Gastrocnemius medialis (tissue), 4 donors: ENCODE measurements around the gene RC3H2. TPM values are rescaled to one million over a fixed set of nuclear protein-coding genes. Genes with fewer than 3 reads are reported as not detected.
"Not testable (repeated sequence)": the region's sequence is repeated elsewhere in the genome, so short reads cannot be mapped to it uniquely, and the experiment has no call there.

Source experiments
- ATAC-seq, 2 donors: fragments of 150-250 bp; one replicate each; pipeline ENCODE4 v1.9.1; 2016
- DNase-seq, 2 donors: peaks; one replicate each; pipeline ENCODE4 v3.0.0-alpha.2; 2019
- H3K27ac ChIP-seq, 4 donors: fragments of 200-600 bp; sonication (generic); 1 replicate in 1 of 4; 2 replicates in 3 of 4; pipeline ENCODE4 v1.5.1; 2016 to 2018; ENCODE audit warnings: mild to moderate bottlenecking in 2 of 4, moderate library complexity in 1 of 4
- H3K27me3 ChIP-seq, 3 donors: fragments of 200-600 bp; sonication (generic) in 2 of 3; 1 replicate in 1 of 3; 2 replicates in 2 of 3; pipeline versions ENCODE4 v1.5.1 to v1.6.0; 2016 to 2019; ENCODE audit warnings: mild to moderate bottlenecking in 1 of 3, moderate library complexity in 1 of 3
- H3K36me3 ChIP-seq, 2 donors: fragments of 200-600 bp; sonication (generic) in 1 of 2; one replicate each; pipeline ENCODE4 v1.5.1; 2017 to 2018
- H3K4me1 ChIP-seq, 2 donors: fragments of 200-600 bp; sonication (generic) in 1 of 2; one replicate each; pipeline ENCODE4 v1.5.1; 2016 to 2017; ENCODE audit warnings: mild to moderate bottlenecking in 2 of 2
- H3K4me3 ChIP-seq, 4 donors: fragments of 200-600 bp; sonication (generic) in 3 of 4; 1 replicate in 1 of 4; 2 replicates in 3 of 4; pipeline ENCODE4 v1.5.1; 2016 to 2019; ENCODE audit warnings: mild to moderate bottlenecking in 2 of 4
- H3K9me3 ChIP-seq, 3 donors: fragments of 200-600 bp; sonication (generic) in 2 of 3; 1 replicate in 1 of 3; 2 replicates in 2 of 3; pipeline ENCODE4 v1.5.1; 2016 to 2019
- POLR2A ChIP-seq, 2 donors: fragments of 450-650 bp; IDR thresholded peaks; one replicate each; pipeline ENCODE4 v1.6.1; 2017; ENCODE audit warnings: antibody characterized with exemption in 2 of 2, mild to moderate bottlenecking in 2 of 2, moderate library complexity in 2 of 2
- in situ Hi-C, 4 donors: fragments of 200-750 bp; cut with MboI; loops; one replicate each; pipeline versions ENCODE4 v1.15.0 to v1.8.0; 2017; ENCODE audit warnings: low sequenced_read_pairs in 4 of 4
- intact Hi-C: fragments of 100-400 bp; cut with DNase I; formaldehyde crosslinking; loops from one replicate; pipeline ENCODE4 v1.15.1; 2023; ENCODE audit warnings: low total_unique reads
- total RNA-seq, 4 donors: library from RNA; depleted of rRNA; stranded (reverse); fragments of >200 nt; gene quantifications; one replicate each; pipeline versions ENCODE4 v1.1.0 to v1.2.3, GENCODE V29; 2016
- TF ChIP-seq, protein P1 (sequence below), 5 experiments: fragments of 450-650 bp in 3 of 5; fragments of 200-600 bp in 2 of 5; sonication (generic) in 2 of 5; IDR thresholded peaks in 4 of 5; conservative IDR thresholded peaks in 1 of 5; 1 replicate in 4 of 5; 2 replicates in 1 of 5; pipeline ENCODE4 v1.5.1; 2016 to 2019; ENCODE audit warnings: antibody characterized with exemption in 5 of 5, mild to moderate bottlenecking in 3 of 5, moderate library complexity in 3 of 5

RC3H2 gene
- total RNA-seq, 4 donors from 2014 or later = 29.4 to 45.2 (median 36.6) TPM

DNA sequence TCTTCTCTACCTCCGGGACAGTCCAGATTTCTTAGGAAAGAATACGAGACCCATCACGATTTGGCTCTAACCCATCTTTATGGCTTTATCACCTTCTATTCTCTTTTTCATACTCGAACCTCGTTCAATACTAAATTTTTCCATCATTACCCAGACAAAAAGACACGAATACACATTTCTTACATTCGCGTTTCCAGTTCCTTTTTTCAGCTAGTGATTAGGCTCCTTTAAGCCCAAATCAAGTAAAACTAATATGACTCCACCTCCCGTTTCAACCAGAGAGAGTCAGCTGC, 7.5 kb upstream of the RC3H2 start:
- Histone ChIP-seq H3K4me1 (peaks cover 13 to 14% of the 10 kb centered on the region in 2 donors), H3K27ac (peak overlapping the region; percentile 74 to 90 (median 83)), H3K4me3 (peak overlapping the region; percentile 67 to 99 (median 90)), H3K36me3 (peaks cover 0 to 14% of the 10 kb centered on the region in 2 donors), H3K9me3 (no peaks in the 10 kb centered on the region), H3K27me3 (no peaks in the 10 kb centered on the region)
- in situ Hi-C loops = no loop called here
- intact Hi-C loops = no loop called here
- TF ChIP-seq POLR2A (IDR thresholded peaks at IDR 0.05) = no peak
- TF ChIP-seq, protein P1, sequence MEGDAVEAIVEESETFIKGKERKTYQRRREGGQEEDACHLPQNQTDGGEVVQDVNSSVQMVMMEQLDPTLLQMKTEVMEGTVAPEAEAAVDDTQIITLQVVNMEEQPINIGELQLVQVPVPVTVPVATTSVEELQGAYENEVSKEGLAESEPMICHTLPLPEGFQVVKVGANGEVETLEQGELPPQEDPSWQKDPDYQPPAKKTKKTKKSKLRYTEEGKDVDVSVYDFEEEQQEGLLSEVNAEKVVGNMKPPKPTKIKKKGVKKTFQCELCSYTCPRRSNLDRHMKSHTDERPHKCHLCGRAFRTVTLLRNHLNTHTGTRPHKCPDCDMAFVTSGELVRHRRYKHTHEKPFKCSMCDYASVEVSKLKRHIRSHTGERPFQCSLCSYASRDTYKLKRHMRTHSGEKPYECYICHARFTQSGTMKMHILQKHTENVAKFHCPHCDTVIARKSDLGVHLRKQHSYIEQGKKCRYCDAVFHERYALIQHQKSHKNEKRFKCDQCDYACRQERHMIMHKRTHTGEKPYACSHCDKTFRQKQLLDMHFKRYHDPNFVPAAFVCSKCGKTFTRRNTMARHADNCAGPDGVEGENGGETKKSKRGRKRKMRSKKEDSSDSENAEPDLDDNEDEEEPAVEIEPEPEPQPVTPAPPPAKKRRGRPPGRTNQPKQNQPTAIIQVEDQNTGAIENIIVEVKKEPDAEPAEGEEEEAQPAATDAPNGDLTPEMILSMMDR (IDR thresholded peaks at IDR 0.05 in 4 of 5, conservative IDR thresholded peaks at IDR 0.05 in 1 of 5) = no peak
- DNase-seq = no peak
- ATAC-seq = no peak

DNA sequence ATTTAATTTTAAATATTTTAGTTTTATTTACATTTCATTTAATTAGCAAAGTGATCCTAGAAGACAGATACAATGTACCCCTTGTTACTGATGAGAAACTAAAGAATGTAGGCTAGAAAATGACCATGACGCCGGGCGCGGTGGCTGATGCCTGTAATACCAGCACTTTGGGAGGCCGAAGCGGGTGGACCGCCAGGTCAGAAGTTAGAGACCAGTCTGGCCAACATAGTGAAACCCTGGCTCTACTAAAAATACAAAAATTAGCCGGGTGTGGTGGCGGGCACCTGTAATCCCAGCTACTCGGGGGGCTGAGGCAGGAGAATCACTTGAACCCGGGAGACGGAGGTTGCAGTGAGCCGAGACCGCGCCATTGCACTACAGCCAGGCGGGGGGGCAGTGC, 963 bp upstream of the RC3H2 start:
- H3K9me3 ChIP-seq, in situ Hi-C loops, H3K36me3 ChIP-seq, H3K27me3 ChIP-seq, H3K27ac ChIP-seq, H3K4me3 ChIP-seq, ATAC-seq, DNase-seq: not testable (repeated sequence)
- intact Hi-C loops = loop anchor here (10.0 kb wide), 1 partner anchor 811 kb away; the partner anchor contains the start of gene TTLL11
- H3K4me1 ChIP-seq = peaks cover 16 to 29% of the 10 kb centered on the region in 2 donors

DNA sequence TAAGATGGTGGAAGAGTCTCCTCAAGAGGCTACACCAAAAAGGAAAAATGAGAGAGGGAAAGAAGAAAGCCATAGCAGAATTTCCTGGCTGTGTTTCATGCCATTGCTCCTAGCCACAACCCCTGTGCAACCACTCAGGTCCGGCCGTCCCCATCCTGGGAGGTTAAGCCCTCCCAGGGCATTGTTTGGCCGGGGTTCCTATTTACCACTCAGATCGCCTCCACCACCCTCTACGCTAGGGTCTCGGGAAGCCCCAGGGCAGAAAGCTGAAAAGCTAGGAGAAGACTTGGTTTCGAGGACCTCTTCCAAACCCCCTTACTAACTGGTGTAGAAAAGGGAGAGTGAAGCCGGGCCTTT, 715 bp downstream of the RC3H2 start:
- H3K4me1 ChIP-seq = peaks cover 25 to 42% of the 10 kb centered on the region in 2 donors
- in situ Hi-C loops = no loop called here
- TF ChIP-seq, protein P1 (IDR thresholded peaks at IDR 0.05 in 4 of 5, conservative IDR thresholded peaks at IDR 0.05 in 1 of 5) = no peak
- no peak for TF ChIP-seq POLR2A (IDR thresholded peaks at IDR 0.05)
- H3K9me3 ChIP-seq = no peaks in the 10 kb centered on the region
- H3K27me3 ChIP-seq = no peaks in the 10 kb centered on the region
- no peaks in the 10 kb centered on the region for H3K36me3 ChIP-seq
- ATAC-seq (peak; percentile 46 to 48), DNase-seq (peak in 1 of 2 donors; percentile 17)
- intact Hi-C loops = loop anchor here (2.0 to 10.0 kb wide), 4 partner anchors 26 to 810 kb away; partner anchors contain the start of genes PDCL, TTLL11 and ZBTB26
- peak overlapping the region; percentile 82 to 93 (median 88) for H3K27ac ChIP-seq
- peak overlapping the region; percentile 73 to 91 (median 80) for H3K4me3 ChIP-seq

DNA sequence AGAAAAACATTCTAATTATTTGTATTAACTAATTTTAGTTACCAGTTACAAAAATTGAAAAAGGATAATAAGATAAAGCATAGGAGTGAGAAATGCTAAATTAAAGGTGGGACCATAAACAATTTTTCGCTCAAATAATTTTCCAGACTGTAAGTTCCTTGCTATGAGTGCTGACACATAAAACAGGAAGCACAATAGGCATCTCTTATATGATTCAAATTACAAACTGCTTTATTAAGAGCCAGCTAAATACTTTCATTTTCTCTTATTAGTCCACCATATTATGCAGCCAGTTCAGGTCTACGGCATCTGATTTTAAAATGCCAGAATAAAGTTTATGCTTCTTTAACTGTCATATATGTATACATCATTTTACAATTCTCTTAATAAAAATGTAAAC, 4.4 kb downstream of the RC3H2 start:
- no peaks in the 10 kb centered on the region for H3K9me3 ChIP-seq
- ATAC-seq (no peak), DNase-seq (no peak)
- H3K27me3 ChIP-seq = no peaks in the 10 kb centered on the region
- H3K27ac ChIP-seq = no peak overlapping the region
- TF ChIP-seq POLR2A (IDR thresholded peaks at IDR 0.05) = no peak
- TF ChIP-seq, protein P1 (IDR thresholded peaks at IDR 0.05 in 4 of 5, conservative IDR thresholded peaks at IDR 0.05 in 1 of 5) = no peak
- H3K4me3 ChIP-seq = no peak overlapping the region
- in situ Hi-C loops = no loop called here
- intact Hi-C loops = loop anchor here (5.0 to 10.0 kb wide), 3 partner anchors 73 to 806 kb away; partner anchors contain the start of genes PDCL and TTLL11
- H3K36me3 ChIP-seq = peaks cover 0 to 4% of the 10 kb centered on the region in 2 donors
- peaks cover 25 to 44% of the 10 kb centered on the region in 2 donors for H3K4me1 ChIP-seq

DNA sequence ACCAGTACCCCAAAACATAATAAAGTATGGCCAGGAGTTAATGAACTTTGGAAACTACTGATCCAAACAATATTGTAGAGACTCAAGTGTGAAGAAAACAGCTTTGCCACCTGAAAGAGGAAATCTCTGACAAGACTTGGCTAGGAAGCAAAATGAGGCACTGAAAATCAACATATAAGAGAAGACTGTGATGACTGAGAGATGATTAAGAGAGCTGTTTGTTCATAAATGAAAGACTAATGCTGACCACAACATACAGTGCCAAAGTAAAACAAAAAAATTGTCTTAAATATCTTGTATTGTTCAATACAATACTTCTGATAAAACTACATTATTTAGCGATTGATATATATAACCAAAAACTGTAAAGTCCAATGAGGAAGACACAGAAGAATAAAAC, 7.2 kb downstream of the RC3H2 start:
- Histone ChIP-seq H3K4me3 (no peak overlapping the region), H3K9me3 (no peaks in the 10 kb centered on the region), H3K4me1 (peaks cover 11 to 25% of the 10 kb centered on the region in 2 donors), H3K27ac (no peak overlapping the region), H3K36me3 (peaks cover 0 to 15% of the 10 kb centered on the region in 2 donors), H3K27me3 (no peaks in the 10 kb centered on the region)
- TF ChIP-seq, protein P1 (IDR thresholded peaks at IDR 0.05 in 4 of 5, conservative IDR thresholded peaks at IDR 0.05 in 1 of 5) = no peak
- no peak for TF ChIP-seq POLR2A (IDR thresholded peaks at IDR 0.05)
- in situ Hi-C loops (no loop called here), intact Hi-C loops (no loop called here)
- ATAC-seq = no peak
- DNase-seq = no peak
